Neuronal stem cell (in vitro differentiated cells): ENCODE data around the gene DYNLT3.

ENCODE experiments used
- DNase-seq: peaks from one replicate; pipeline ENCODE4 v3.0.0-alpha.2; 2013; ENCODE audit warnings: low spot score
- H2AFZ ChIP-seq: one replicate; pipeline ENCODE4 v1.6.1; 2013; ENCODE audit warnings: mild to moderate bottlenecking, low read length, inconsistent platforms
- H2AK5ac ChIP-seq: 2 replicates; pipeline ENCODE4 v1.6.1; 2013; ENCODE audit warnings: low read depth, mild to moderate bottlenecking, inconsistent platforms, low read length, moderate library complexity, mixed read lengths
- H2BK120ac ChIP-seq: 2 replicates; pipeline ENCODE4 v1.6.1; 2013; ENCODE audit warnings: low read depth, mild to moderate bottlenecking, inconsistent platforms, low read length, moderate library complexity, mixed read lengths
- H2BK12ac ChIP-seq: one replicate; pipeline ENCODE4 v1.6.1; 2013; ENCODE audit warnings: low read length, inconsistent platforms
- H2BK15ac ChIP-seq: 2 replicates; pipeline ENCODE4 v1.6.1; 2013; ENCODE audit warnings: mild to moderate bottlenecking, low read length, inconsistent platforms, mixed read lengths
- H2BK5ac ChIP-seq: one replicate; pipeline ENCODE4 v1.6.1; 2013; ENCODE audit warnings: inconsistent platforms, mild to moderate bottlenecking, low read length, moderate library complexity
- H3K14ac ChIP-seq: one replicate; pipeline ENCODE4 v1.6.1; 2013; ENCODE audit warnings: low read length, inconsistent platforms
- H3K18ac ChIP-seq: 2 replicates; pipeline ENCODE4 v1.6.1; 2013; ENCODE audit warnings: low read length, inconsistent platforms
- H3K23ac ChIP-seq: 2 replicates; pipeline ENCODE4 v1.6.1; 2013; ENCODE audit warnings: low read depth, mild to moderate bottlenecking, mixed read lengths, low read length, inconsistent platforms; ENCODE audit not compliant: poor library complexity
- H3K27ac ChIP-seq: replicated peaks from 3 replicates; pipeline ENCODE4 v1.5.1; 2013; ENCODE audit warnings: low read length, inconsistent platforms
- H3K27me3 ChIP-seq, 3 experiments: 2 replicates each; pipeline ENCODE4 v1.6.1; 2013; ENCODE audit warnings: low read length in 3 of 3, mild to moderate bottlenecking in 2 of 3, inconsistent platforms in 1 of 3, low read depth in 1 of 3, mixed read lengths in 1 of 3, moderate library complexity in 1 of 3; ENCODE audit not compliant: control insufficient read depth in 3 of 3, insufficient read depth in 3 of 3
- H3K36me3 ChIP-seq, 2 donors: replicated peaks in 1 of 2; 2 replicates each; pipeline ENCODE4 v1.6.1; 2013; ENCODE audit warnings: low read length in 2 of 2; ENCODE audit not compliant: control insufficient read depth in 2 of 2, insufficient read depth in 2 of 2
- H3K4ac ChIP-seq: 2 replicates; pipeline ENCODE4 v1.6.1; 2013; ENCODE audit warnings: inconsistent platforms, mild to moderate bottlenecking, low read length, moderate library complexity
- H3K4me1 ChIP-seq, 2 donors: 1 replicate in 1 of 2; 2 replicates in 1 of 2; pipeline ENCODE4 v1.6.1; 2013; ENCODE audit warnings: low read length in 2 of 2, low read depth in 1 of 2; ENCODE audit not compliant: control insufficient read depth in 2 of 2, insufficient read depth in 1 of 2
- H3K4me2 ChIP-seq: one replicate; pipeline ENCODE4 v1.6.1; 2013; ENCODE audit warnings: mild to moderate bottlenecking, low read length, inconsistent platforms; ENCODE audit not compliant: insufficient read depth, poor library complexity, severe bottlenecking
- H3K4me3 ChIP-seq, 2 donors: 2 replicates each; pipeline ENCODE4 v1.5.1; 2013; ENCODE audit warnings: low read length in 2 of 2, mild to moderate bottlenecking in 2 of 2, inconsistent platforms in 1 of 2, moderate library complexity in 1 of 2
- H3K79me1 ChIP-seq: one replicate; pipeline ENCODE4 v1.6.1; 2013; ENCODE audit warnings: low read depth, mild to moderate bottlenecking, inconsistent platforms, low read length, moderate library complexity
- H3K9ac ChIP-seq: one replicate; pipeline ENCODE4 v1.6.1; 2013; ENCODE audit warnings: mild to moderate bottlenecking, low read depth, low read length, inconsistent platforms; ENCODE audit not compliant: poor library complexity
- H3K9me3 ChIP-seq, 2 donors: replicated peaks in 1 of 2; 2 replicates each; pipeline versions ENCODE3 to v1.6.1; 2013; ENCODE audit warnings: low read length in 2 of 2, mild to moderate bottlenecking in 2 of 2, inconsistent platforms in 1 of 2, low read depth in 1 of 2, mixed read lengths in 1 of 2, moderate library complexity in 1 of 2; ENCODE audit not compliant: control insufficient read depth in 2 of 2, insufficient read depth in 1 of 2
- H4K8ac ChIP-seq: one replicate; pipeline ENCODE4 v1.6.1; 2013; ENCODE audit warnings: low read depth, mild to moderate bottlenecking, inconsistent platforms, low read length, moderate library complexity
- H4K91ac ChIP-seq: one replicate; pipeline ENCODE4 v1.6.1; 2013; ENCODE audit warnings: low read length, low read depth, mild to moderate bottlenecking, inconsistent platforms; ENCODE audit not compliant: poor library complexity
- WGBS, 2 donors: extraction: QIAGEN DNeasy Blood & Tissue Kit; methylation state at CpG; one replicate each; pipeline ENCODE4 v1.1.7; 2013; ENCODE audit warnings: missing lambda C conversion rate in 2 of 2, mixed read lengths in 1 of 2; ENCODE audit not compliant: insufficient read length in 2 of 2, insufficient replicate concordance in 1 of 2; ENCODE audit errors: extremely low coverage in 2 of 2; 5-methylcytosine and 5-hydroxymethylcytosine counted together

DYNLT3 gene

DNA sequence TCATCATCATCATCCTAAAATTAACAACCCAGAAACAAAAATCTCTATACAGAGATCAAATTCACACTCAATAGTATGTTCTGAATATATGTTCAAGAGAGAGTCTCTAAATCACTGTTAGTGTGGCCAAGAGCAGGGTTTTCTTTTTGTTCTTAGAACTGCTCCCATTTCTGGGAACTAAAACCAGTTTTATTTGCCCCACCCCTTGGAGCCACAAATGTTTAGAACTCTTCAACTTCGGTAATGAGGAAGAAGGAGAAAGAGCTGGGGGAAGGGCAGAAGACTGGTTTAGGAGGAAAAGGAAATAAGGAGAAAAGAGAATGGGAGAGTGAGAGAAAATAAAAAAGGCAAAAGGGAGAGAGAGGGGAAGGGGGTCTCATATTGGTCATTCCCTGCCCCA, 35.3 kb downstream of the DYNLT3 start:
- H2AFZ ChIP-seq, result no peak overlapping the region
- no peak overlapping the region for H4K91ac ChIP-seq
- WGBS, 2 donors, result no CpG with 5 or more reads among the region's 1 CpG
- H3K27me3 ChIP-seq, result peaks cover 0 to 8% (median 0%) of the 10 kb centered on the region in 3 experiments
- no peak overlapping the region for H3K9ac ChIP-seq
- H3K4me2 ChIP-seq, result no peak overlapping the region
- H2AK5ac ChIP-seq, result no peak overlapping the region
- no peak for DNase-seq
- no peak overlapping the region for H3K14ac ChIP-seq
- no peak overlapping the region for H3K23ac ChIP-seq
- no peak overlapping the region for H3K4ac ChIP-seq
- H2BK5ac ChIP-seq, result no peak overlapping the region
- H3K4me1 ChIP-seq, result no peaks in the 10 kb centered on the region
- H3K36me3 ChIP-seq, result no peaks in the 10 kb centered on the region
- no peak overlapping the region for H2BK12ac ChIP-seq
- H2BK120ac ChIP-seq, result no peak overlapping the region
- no peak overlapping the region for H3K4me3 ChIP-seq
- no peaks in the 10 kb centered on the region for H3K9me3 ChIP-seq
- H3K27ac ChIP-seq, result no peak overlapping the region
- no peak overlapping the region for H2BK15ac ChIP-seq
- no peak overlapping the region for H3K18ac ChIP-seq
- no peak overlapping the region for H4K8ac ChIP-seq
- H3K79me1 ChIP-seq, result no peaks in the 10 kb centered on the region

DNA sequence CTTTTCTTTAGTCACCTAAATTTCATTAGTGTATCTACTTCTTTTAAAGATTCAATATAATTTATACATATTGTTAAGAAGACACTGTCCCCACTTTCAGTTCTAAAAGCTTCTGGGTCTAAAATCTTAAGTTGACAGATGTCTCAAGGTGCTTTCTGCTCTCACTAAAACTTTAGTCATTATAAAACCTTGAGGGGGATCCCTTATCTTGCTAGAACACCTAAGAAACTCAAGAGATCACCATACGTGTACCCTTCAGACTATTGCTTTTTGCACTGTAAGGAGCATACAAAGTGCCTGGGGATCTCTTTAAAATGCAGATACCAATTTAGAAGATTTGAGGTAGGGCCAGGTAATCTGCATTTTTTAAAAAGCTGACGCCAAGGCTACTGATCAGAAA, 37.4 kb downstream of the DYNLT3 start:
- H4K91ac ChIP-seq, result no peak overlapping the region
- no peak overlapping the region for H2BK15ac ChIP-seq
- no peak overlapping the region for H2BK120ac ChIP-seq
- no peak overlapping the region for H3K4me2 ChIP-seq
- H3K79me1 ChIP-seq, result no peaks in the 10 kb centered on the region
- no peak overlapping the region for H3K14ac ChIP-seq
- no peak overlapping the region for H2BK12ac ChIP-seq
- no peak overlapping the region for H2BK5ac ChIP-seq
- peaks cover 0 to 8% (median 0%) of the 10 kb centered on the region in 3 experiments for H3K27me3 ChIP-seq
- H3K36me3 ChIP-seq, result no peaks in the 10 kb centered on the region
- no peak overlapping the region for H2AFZ ChIP-seq
- H2AK5ac ChIP-seq, result no peak overlapping the region
- H3K23ac ChIP-seq, result no peak overlapping the region
- H3K4me3 ChIP-seq, result no peak overlapping the region
- no peak overlapping the region for H3K4ac ChIP-seq
- H3K9me3 ChIP-seq, result no peaks in the 10 kb centered on the region
- H3K4me1 ChIP-seq, result no peaks in the 10 kb centered on the region
- no peak overlapping the region for H3K27ac ChIP-seq
- no peak overlapping the region for H3K9ac ChIP-seq
- no peak overlapping the region for H4K8ac ChIP-seq
- no peak overlapping the region for H3K18ac ChIP-seq
- WGBS, 2 donors, result no CpG with 5 or more reads among the region's 2 CpGs
- no peak for DNase-seq

DNA sequence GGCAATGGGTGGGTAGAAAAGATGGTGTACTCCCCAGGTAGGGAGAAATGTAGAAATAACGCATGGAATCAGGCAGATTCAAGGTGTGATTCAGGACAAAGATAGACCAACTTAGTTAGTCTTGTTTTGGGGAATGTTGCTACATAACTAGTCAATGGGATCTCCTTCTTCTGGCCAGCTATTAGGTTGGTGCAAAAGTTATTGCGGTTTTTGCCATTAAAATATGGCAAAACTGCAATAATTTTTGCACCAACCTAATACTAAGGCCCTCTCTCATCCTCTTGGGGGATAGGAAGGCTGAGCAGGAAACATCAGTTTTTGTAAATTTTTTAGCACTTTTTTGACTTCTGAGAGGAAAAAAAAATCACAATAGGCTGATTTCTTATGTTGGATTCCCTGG, 44.3 kb downstream of the DYNLT3 start:
- WGBS, 2 donors, result no CpG with 5 or more reads among the region's 2 CpGs

DNA sequence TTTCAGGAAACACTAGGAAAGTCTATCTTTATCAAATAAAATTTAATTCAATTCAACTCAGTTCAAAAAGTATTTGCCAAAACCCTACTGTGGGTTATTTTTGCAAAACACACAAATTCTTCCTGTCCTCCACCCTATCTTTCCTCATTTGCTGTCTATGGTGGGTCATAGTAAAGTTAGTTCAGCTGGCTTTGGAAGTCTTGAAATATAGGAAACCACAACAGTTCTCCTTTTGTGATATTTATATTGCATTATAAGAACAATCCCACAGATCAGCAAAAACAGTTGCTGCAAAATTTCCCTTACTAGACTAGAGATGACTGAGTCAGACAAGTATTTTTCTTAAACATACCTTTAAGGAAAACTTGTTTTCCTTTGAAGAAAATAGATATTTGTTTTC, 45.3 kb downstream of the DYNLT3 start:
- Histone ChIP-seq H3K4me1 (no peaks in the 10 kb centered on the region), H2AFZ (no peak overlapping the region), H3K4me2 (no peak overlapping the region), H3K9me3 (no peaks in the 10 kb centered on the region), H3K79me1 (no peaks in the 10 kb centered on the region), H3K4me3 (no peak overlapping the region), H2BK5ac (no peak overlapping the region), H3K27ac (no peak overlapping the region), H2AK5ac (no peak overlapping the region), H2BK12ac (no peak overlapping the region), H3K4ac (no peak overlapping the region), H4K91ac (no peak overlapping the region), H2BK120ac (no peak overlapping the region), H3K18ac (no peak overlapping the region), H3K9ac (no peak overlapping the region), H3K27me3 (no peaks in the 10 kb centered on the region), H3K14ac (no peak overlapping the region), H3K36me3 (no peaks in the 10 kb centered on the region), H4K8ac (no peak overlapping the region), H3K23ac (no peak overlapping the region), H2BK15ac (no peak overlapping the region)
- no peak for DNase-seq

More for the DNA sequence above, 44.3 kb downstream of the DYNLT3 start:
- no peaks in the 10 kb centered on the region for H3K27me3 ChIP-seq
- H3K4ac ChIP-seq, result no peak overlapping the region
- no peak overlapping the region for H2BK5ac ChIP-seq
- no peak overlapping the region for H3K23ac ChIP-seq
- no peak overlapping the region for H3K18ac ChIP-seq
- H2BK15ac ChIP-seq, result no peak overlapping the region
- no peak overlapping the region for H2AK5ac ChIP-seq
- no peaks in the 10 kb centered on the region for H3K79me1 ChIP-seq
- H3K14ac ChIP-seq, result no peak overlapping the region
- no peak overlapping the region for H3K4me2 ChIP-seq
- H2BK12ac ChIP-seq, result no peak overlapping the region
- no peak overlapping the region for H4K91ac ChIP-seq
- no peak overlapping the region for H2AFZ ChIP-seq
- no peak overlapping the region for H2BK120ac ChIP-seq
- no peak overlapping the region for H3K27ac ChIP-seq
- H3K36me3 ChIP-seq, result no peaks in the 10 kb centered on the region
- H3K4me3 ChIP-seq, result no peak overlapping the region
- H3K4me1 ChIP-seq, result no peaks in the 10 kb centered on the region
- H3K9me3 ChIP-seq, result no peaks in the 10 kb centered on the region
- H3K9ac ChIP-seq, result no peak overlapping the region
- DNase-seq, result no peak
- no peak overlapping the region for H4K8ac ChIP-seq
